CD4-positive, alpha-beta T cell (primary cell): ENCODE data around the gene AAMDC. TPM values are rescaled to one million over a fixed set of nuclear protein-coding genes. Genes with fewer than 3 reads are reported as not detected.
"Not testable (repeated sequence)": the region's sequence is repeated elsewhere in the genome, so short reads cannot be mapped to it uniquely, and the experiment has no call there.

Experiments used
- ATAC-seq: fragments of 200-7000 bp; cut with Tn5 transposase; one replicate; pipeline ENCODE4 v1.10.0; 2022; ENCODE audit warnings: mild to moderate bottlenecking; ENCODE audit not compliant: poor library complexity
- CTCF ChIA-PET: fragments of 350-600 bp; sonication (Branson Sonifier 250); formaldehyde crosslinking; loops from one replicate; lab custom pipeline; 2021; ENCODE audit warnings: antibody characterized with exemption, inconsistent platforms; lab: Charles Lee
- POLR2A ChIA-PET: fragments of 350-600 bp; sonication (Branson Sonifier 250); formaldehyde crosslinking; loops from one replicate; lab custom pipeline; 2021; ENCODE audit warnings: antibody characterized with exemption, inconsistent platforms; lab: Charles Lee
- DNase-seq, 14 experiments: peaks; one replicate each; pipeline ENCODE4 v3.0.0-alpha.2; 2013 to 2020; ENCODE audit warnings: mixed read lengths in 2 of 14
- H3K27ac ChIP-seq, 2 donors: one replicate each; pipeline versions ENCODE4 v1.5.1 to v1.7.0; 2013; ENCODE audit warnings: low read length in 2 of 2, low read depth in 1 of 2, mild to moderate bottlenecking in 1 of 2
- H3K27me3 ChIP-seq, 2 experiments: 1 replicate in 1 of 2; 2 replicates in 1 of 2; pipeline versions ENCODE4 v1.6.1 to v1.7.0; 2013; ENCODE audit warnings: low read length in 2 of 2, control low read depth in 1 of 2, mild to moderate bottlenecking in 1 of 2, moderate library complexity in 1 of 2; ENCODE audit not compliant: insufficient read depth in 2 of 2, control insufficient read depth in 1 of 2
- H3K36me3 ChIP-seq: one replicate; pipeline ENCODE4 v1.6.1; 2013; ENCODE audit warnings: low read length, control low read depth; ENCODE audit not compliant: insufficient read depth
- H3K4me1 ChIP-seq: one replicate; pipeline ENCODE4 v1.6.1; 2013; ENCODE audit warnings: low read length, control low read depth; ENCODE audit not compliant: insufficient read depth
- H3K4me3 ChIP-seq: one replicate; pipeline ENCODE4 v1.5.1; 2013; ENCODE audit warnings: mild to moderate bottlenecking, low read length, moderate library complexity
- H3K9me3 ChIP-seq, 2 experiments: 1 replicate in 1 of 2; 2 replicates in 1 of 2; pipeline versions ENCODE4 v1.6.1 to v1.7.0; 2013; ENCODE audit warnings: low read length in 2 of 2, mild to moderate bottlenecking in 2 of 2, control low read depth in 1 of 2, moderate library complexity in 1 of 2; ENCODE audit not compliant: control insufficient read depth in 1 of 2, insufficient read depth in 1 of 2
- H3K27ac Mint-ChIP-seq: one replicate; pipeline ENCODE4 v1.8.0; 2020; ENCODE audit warnings: mixed read lengths
- H3K27me3 Mint-ChIP-seq: one replicate; pipeline ENCODE4 v1.8.0; 2021; ENCODE audit warnings: mixed read lengths
- H3K36me3 Mint-ChIP-seq: one replicate; pipeline ENCODE4 v1.8.0; 2021; ENCODE audit warnings: low read depth, mixed read lengths
- H3K4me1 Mint-ChIP-seq: one replicate; pipeline ENCODE4 v1.8.0; 2021; ENCODE audit warnings: low read depth, mixed read lengths
- H3K4me3 Mint-ChIP-seq: one replicate; pipeline ENCODE4 v1.8.0; 2020; ENCODE audit warnings: mild to moderate bottlenecking, mixed read lengths
- H3K9me3 Mint-ChIP-seq: one replicate; pipeline ENCODE4 v1.8.0; 2020; ENCODE audit warnings: mixed read lengths
- CTCF ChIP-seq: fragments of 200-600 bp; IDR thresholded peaks from one replicate; pipeline ENCODE4 v1.8.0; 2022; ENCODE audit warnings: antibody characterized with exemption, mild to moderate bottlenecking
- intact Hi-C, 2 experiments: fragments of 100-400 bp; cut with DNase I in 1 of 2; cut with micrococcal nuclease in 1 of 2; formaldehyde crosslinking; loops; one replicate each; pipeline versions ENCODE4 v1.15.1 to v1.9.0; 2023 to 2025; cut with DNase I, micrococcal nuclease
- total RNA-seq, 174 experiments: library from RNA in 2 of 174; stranded (reverse) in 2 of 174; gene quantifications; one replicate each; pipeline ENCODE4 v1.2.3 and lab custom pipeline; 2021 to 2026

The AAMDC gene
- total RNA-seq, 2 experiments from 2014 or later: 1.5 to 2.1 TPM

- H3K27me3 ChIP-seq, H3K4me1 Mint-ChIP-seq, DNase-seq, CTCF ChIA-PET, H3K4me1 ChIP-seq, H3K36me3 ChIP-seq, ATAC-seq, H3K4me3 ChIP-seq, H3K27ac ChIP-seq, intact Hi-C loops, H3K27me3 Mint-ChIP-seq, POLR2A ChIA-PET, H3K9me3 Mint-ChIP-seq, H3K27ac Mint-ChIP-seq, H3K4me3 Mint-ChIP-seq, H3K9me3 ChIP-seq: not testable (repeated sequence)
- H3K36me3 Mint-ChIP-seq: peaks cover 29% of the 10 kb centered on the region
These were observed 40.5 kb downstream of the AAMDC start for GRCh38 chr11:77861444-77861843.

GRCh38 chr11:77865805-77866204 is 44.9 kb downstream of the AAMDC start:
- H3K36me3 ChIP-seq: peaks cover 3% of the 10 kb centered on the region
- H3K36me3 Mint-ChIP-seq: peaks cover 36% of the 10 kb centered on the region
- ChIA-PET CTCF (no interaction called here), POLR2A (no interaction called here)
- no peaks in the 10 kb centered on the region for H3K9me3 Mint-ChIP-seq
- peak overlapping the region; percentile 4 for H3K27ac Mint-ChIP-seq
- ATAC-seq: no peak
- no peaks in the 10 kb centered on the region for H3K4me1 Mint-ChIP-seq
- H3K27ac ChIP-seq: no peak overlapping the region
- H3K4me1 ChIP-seq: no peaks in the 10 kb centered on the region
- H3K27me3 ChIP-seq: no peaks in the 10 kb centered on the region
- no peaks in the 10 kb centered on the region for H3K9me3 ChIP-seq
- no peaks in the 10 kb centered on the region for H3K27me3 Mint-ChIP-seq
- no peak for TF ChIP-seq CTCF
- intact Hi-C loops: no loop called here
- no peak overlapping the region for H3K4me3 Mint-ChIP-seq
- no peak overlapping the region for H3K4me3 ChIP-seq
- DNase-seq: no peak

- Mint-ChIP-seq H3K9me3 (no peaks in the 10 kb centered on the region), H3K27me3 (no peaks in the 10 kb centered on the region), H3K36me3 (peaks cover 40% of the 10 kb centered on the region), H3K4me1 (no peaks in the 10 kb centered on the region), H3K4me3 (no peak overlapping the region), H3K27ac (peak overlapping the region; percentile 4)
- DNase-seq (no peak), ATAC-seq (no peak)
- Histone ChIP-seq H3K27ac (no peak overlapping the region), H3K27me3 (no peaks in the 10 kb centered on the region), H3K4me1 (no peaks in the 10 kb centered on the region), H3K4me3 (no peak overlapping the region), H3K36me3 (peaks cover 3% of the 10 kb centered on the region), H3K9me3 (no peaks in the 10 kb centered on the region)
- TF ChIP-seq CTCF: no peak
- CTCF ChIA-PET: no interaction called here
- intact Hi-C loops: no loop called here
- POLR2A ChIA-PET: no interaction called here
These were observed 45.4 kb downstream of the AAMDC start for GRCh38 chr11:77866336-77866735.

GRCh38 chr11:77868744-77869143 is 47.8 kb downstream of the AAMDC start:
- ATAC-seq: no peak
- no peaks in the 10 kb centered on the region for H3K27me3 Mint-ChIP-seq
- H3K4me1 Mint-ChIP-seq: no peaks in the 10 kb centered on the region
- CTCF ChIA-PET: no interaction called here
- Histone ChIP-seq H3K27ac (no peak overlapping the region), H3K4me3 (no peak overlapping the region), H3K27me3 (no peaks in the 10 kb centered on the region), H3K36me3 (peaks cover 14% of the 10 kb centered on the region), H3K9me3 (no peaks in the 10 kb centered on the region), H3K4me1 (no peaks in the 10 kb centered on the region)
- H3K27ac Mint-ChIP-seq: no peak overlapping the region
- H3K4me3 Mint-ChIP-seq: no peak overlapping the region
- no peaks in the 10 kb centered on the region for H3K9me3 Mint-ChIP-seq
- POLR2A ChIA-PET: no interaction called here
- no peak for TF ChIP-seq CTCF
- no peak for DNase-seq
- intact Hi-C loops: no loop called here
- H3K36me3 Mint-ChIP-seq: peaks cover 37% of the 10 kb centered on the region
